Upper lobe of right lung (tissue), 1 donor: ENCODE measurements around the gene TMEM129. TPM values are rescaled to one million over a fixed set of nuclear protein-coding genes. Genes with fewer than 3 reads are reported as not detected.

Experiments
- ATAC-seq: fragments of 200-7000 bp; cut with Tn5 transposase; one replicate; pipeline ENCODE4 v1.9.1; 2020; ENCODE audit warnings: mild to moderate bottlenecking, moderate library complexity
- DNase-seq: peaks from one replicate; pipeline ENCODE4 v3.0.0-alpha.2; 2020
- H3K27ac ChIP-seq: fragments of 200-600 bp; one replicate; pipeline ENCODE4 v1.8.0; 2022
- H3K27me3 ChIP-seq: fragments of 200-600 bp; one replicate; pipeline ENCODE4 v1.8.0; 2022; ENCODE audit warnings: mild to moderate bottlenecking
- H3K36me3 ChIP-seq: fragments of 200-600 bp; one replicate; pipeline ENCODE4 v1.8.0; 2022
- H3K4me1 ChIP-seq: fragments of 200-600 bp; one replicate; pipeline ENCODE4 v1.8.0; 2022
- H3K4me3 ChIP-seq: fragments of 200-600 bp; one replicate; pipeline ENCODE4 v1.8.0; 2022; ENCODE audit warnings: mild to moderate bottlenecking
- H3K9me3 ChIP-seq: fragments of 200-600 bp; one replicate; pipeline ENCODE4 v1.8.0; 2022
- intact Hi-C: fragments of 100-400 bp; cut with DNase I; formaldehyde crosslinking; loops from one replicate; pipeline ENCODE4 v1.11.0; 2022
- total RNA-seq: library from RNA; stranded (reverse); fragmentation: NEBNext Ultra II Directional; extraction: Animal tissue kit (Norgen Biotek cat#: 25700); gene quantifications from one replicate; pipeline ENCODE4 v1.2.1, GENCODE V29; 2021
- TF ChIP-seq, protein P1 (sequence below): fragments of 200-600 bp; IDR thresholded peaks from one replicate; pipeline ENCODE4 v1.8.0; 2022; ENCODE audit warnings: antibody characterized with exemption
- donor health status: DM: no; HTN: yes; CAD: no; lungs with severe emphysema.

Gene TMEM129
- total RNA-seq, 1 donor from 2014 or later, result 33.2 TPM

DNA sequence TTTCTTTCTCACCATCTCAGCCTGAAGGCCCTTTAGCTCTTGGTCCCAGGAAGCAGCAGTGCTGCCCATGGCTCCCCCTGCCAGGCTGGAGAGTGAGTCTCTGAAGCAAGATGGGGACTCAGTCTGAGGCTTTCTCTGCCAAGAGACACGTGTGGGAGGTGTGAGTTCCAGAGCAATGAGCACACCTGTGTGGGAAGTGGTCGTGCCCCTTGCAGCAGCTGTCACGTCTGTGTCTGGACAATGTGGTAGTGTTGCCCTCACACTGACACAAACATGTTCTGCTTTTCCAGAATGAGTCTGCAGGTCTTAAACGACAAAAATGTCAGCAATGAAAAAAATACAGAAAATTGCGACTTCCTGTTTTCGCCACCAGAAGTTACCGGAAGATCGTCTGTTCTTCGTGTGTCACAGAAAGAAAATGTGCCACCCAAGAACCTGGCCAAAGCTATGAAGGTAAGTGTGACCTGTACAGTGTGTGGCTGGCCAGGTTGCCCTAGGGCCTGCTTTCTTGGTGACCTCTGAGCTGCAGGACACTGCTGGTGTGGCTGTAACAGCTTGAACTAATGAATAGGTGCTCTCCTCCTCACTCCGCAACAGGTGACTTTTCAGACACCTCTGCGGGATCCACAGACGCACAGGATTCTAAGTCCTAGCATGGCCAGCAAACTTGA lies 2.1 kb upstream of the TMEM129 start:
- H3K4me1 ChIP-seq, result peaks cover 38% of the 10 kb centered on the region
- H3K9me3 ChIP-seq, result no peaks in the 10 kb centered on the region
- no peak for DNase-seq
- H3K36me3 ChIP-seq, result peaks cover 3% of the 10 kb centered on the region
- peak overlapping the region; percentile 75 for H3K27ac ChIP-seq
- H3K27me3 ChIP-seq, result no peaks in the 10 kb centered on the region
- no peak for ATAC-seq
- peak overlapping the region; percentile 32 for H3K4me3 ChIP-seq
- intact Hi-C loops, result no loop called here
- TF ChIP-seq, protein P1, sequence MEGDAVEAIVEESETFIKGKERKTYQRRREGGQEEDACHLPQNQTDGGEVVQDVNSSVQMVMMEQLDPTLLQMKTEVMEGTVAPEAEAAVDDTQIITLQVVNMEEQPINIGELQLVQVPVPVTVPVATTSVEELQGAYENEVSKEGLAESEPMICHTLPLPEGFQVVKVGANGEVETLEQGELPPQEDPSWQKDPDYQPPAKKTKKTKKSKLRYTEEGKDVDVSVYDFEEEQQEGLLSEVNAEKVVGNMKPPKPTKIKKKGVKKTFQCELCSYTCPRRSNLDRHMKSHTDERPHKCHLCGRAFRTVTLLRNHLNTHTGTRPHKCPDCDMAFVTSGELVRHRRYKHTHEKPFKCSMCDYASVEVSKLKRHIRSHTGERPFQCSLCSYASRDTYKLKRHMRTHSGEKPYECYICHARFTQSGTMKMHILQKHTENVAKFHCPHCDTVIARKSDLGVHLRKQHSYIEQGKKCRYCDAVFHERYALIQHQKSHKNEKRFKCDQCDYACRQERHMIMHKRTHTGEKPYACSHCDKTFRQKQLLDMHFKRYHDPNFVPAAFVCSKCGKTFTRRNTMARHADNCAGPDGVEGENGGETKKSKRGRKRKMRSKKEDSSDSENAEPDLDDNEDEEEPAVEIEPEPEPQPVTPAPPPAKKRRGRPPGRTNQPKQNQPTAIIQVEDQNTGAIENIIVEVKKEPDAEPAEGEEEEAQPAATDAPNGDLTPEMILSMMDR, result no peak

DNA sequence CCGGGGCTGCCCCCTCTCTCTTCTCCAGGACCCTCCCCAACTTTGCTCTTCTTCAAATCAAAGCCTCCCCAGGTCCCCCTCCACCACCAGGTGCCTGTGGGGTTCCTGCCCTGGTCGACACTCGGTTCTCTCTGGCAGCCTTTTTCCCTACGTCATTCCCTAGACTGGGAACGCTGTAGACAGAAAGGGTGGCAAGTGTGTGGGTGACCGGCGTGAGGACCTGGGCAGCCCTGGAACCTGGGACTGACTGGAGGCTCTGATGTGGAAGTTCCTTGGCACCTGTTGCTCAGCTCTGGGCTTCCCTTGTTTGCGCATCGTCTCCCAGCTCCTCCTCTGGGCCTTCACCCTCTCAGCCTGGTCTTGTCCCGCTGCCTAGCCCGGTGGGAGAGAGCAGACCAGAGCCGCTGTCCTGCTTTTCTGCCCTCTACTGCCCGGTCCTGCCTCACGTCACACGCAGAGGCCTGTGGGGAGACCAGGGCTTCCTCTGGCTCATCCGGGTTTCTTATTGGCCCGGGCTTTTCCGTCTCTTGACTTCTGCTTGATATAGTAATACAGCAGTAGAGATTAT lies 1.5 kb upstream of the TMEM129 start:
- intact Hi-C loops, result no loop called here
- Histone ChIP-seq H3K4me3 (no peak overlapping the region), H3K27ac (peak overlapping the region; percentile 75), H3K4me1 (peaks cover 31% of the 10 kb centered on the region), H3K27me3 (no peaks in the 10 kb centered on the region), H3K36me3 (peaks cover 10% of the 10 kb centered on the region), H3K9me3 (no peaks in the 10 kb centered on the region)
- no peak for ATAC-seq
- no peak for DNase-seq
- TF ChIP-seq, protein P1, result no peak

DNA sequence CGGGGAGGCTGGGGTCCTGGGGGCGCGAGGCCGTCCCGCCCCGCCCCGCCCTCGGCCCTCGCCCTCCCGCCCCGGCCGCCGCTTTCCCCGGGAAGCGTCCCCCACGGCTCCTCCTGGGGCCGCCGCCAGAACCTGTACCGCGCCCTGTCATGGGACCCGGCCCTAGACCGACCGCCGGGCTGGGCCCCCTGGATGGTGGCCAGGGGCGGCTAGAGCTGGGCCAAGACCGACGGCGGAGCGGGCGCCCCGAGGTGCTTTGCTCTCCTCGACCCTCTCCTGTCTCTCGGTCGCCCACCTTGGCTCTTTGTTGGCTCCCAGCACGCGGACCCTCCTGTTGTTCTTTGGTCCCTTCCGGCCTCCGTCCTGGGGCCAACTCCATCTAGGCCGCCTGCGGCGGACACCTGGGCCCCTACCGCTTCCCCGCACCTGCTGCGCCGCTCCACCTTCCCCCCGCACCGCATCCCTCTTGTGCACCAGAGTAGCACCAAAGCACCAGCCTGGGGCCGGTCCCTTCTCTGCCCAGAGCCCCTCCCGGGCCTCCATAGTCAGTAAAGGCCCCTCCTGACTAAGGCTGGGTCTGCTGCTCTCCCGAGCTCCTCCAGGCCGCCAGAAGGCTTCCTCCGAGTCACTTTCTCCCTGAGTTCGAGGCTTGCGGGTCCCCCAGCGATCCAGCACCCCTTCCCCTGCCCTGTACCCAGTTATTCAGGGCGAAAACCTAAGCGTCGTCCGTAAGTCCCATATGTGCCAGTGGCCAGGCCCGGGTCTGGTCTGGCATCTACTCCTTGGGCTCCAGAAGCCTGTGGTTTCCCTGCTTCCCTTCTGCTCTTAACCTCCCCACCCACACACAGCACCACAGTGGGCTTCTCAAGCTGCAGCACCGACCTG lies 785 bp upstream of the TMEM129 start:
- Histone ChIP-seq H3K9me3 (no peaks in the 10 kb centered on the region), H3K27ac (peak overlapping the region; percentile 75), H3K27me3 (no peaks in the 10 kb centered on the region), H3K4me3 (peak overlapping the region; percentile 89), H3K4me1 (peaks cover 27% of the 10 kb centered on the region), H3K36me3 (peaks cover 17% of the 10 kb centered on the region)
- ATAC-seq (no peak), DNase-seq (no peak)
- TF ChIP-seq, protein P1, result no peak
- intact Hi-C loops, result no loop called here

DNA sequence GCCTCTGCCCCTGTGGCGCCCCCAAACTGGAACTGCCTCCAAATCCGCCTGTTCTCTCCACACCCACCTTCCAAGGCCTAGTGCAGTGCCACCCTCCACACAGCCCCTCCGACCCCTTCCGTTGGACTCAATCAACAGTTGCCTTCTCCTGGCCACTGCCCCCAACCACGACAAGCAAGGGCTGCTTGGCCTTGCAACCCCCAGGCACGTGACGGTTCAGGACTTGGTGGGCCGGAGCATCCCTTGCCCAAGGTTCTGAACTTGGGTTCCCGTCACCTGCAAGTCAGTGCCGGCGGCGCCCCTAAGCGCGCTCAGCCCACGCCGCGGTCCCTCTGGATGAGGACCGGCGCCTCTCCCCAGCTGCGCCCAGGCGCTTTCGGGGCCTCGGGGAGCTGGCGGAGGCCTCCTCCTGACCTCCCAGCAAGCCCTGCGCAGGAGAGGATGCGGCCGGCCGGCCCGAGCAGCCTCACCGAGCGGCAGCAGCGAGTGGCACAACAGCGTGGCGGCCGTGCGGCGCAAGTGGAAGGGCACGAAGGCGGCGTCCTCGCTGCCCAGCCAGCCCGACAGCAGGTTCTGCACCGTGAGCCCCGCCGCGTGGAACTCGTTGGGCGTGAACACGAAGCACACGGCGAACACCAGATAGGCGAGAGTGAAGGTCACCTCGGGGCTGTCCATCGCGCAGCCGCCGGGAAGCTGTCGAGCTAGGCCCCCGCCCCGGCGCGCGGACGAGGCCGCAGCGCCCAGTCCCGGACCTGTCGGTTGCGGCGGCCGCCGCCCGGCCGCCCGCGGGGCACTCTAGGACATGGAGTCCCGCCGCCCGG lies 750 bp downstream of the TMEM129 start:
- ATAC-seq (peak; percentile 52), DNase-seq (peak; percentile 84)
- H3K9me3 ChIP-seq, result no peaks in the 10 kb centered on the region
- H3K27me3 ChIP-seq, result no peaks in the 10 kb centered on the region
- H3K4me1 ChIP-seq, result peaks cover 21% of the 10 kb centered on the region
- TF ChIP-seq, protein P1, result no peak
- peaks cover 20% of the 10 kb centered on the region for H3K36me3 ChIP-seq
- H3K27ac ChIP-seq, result peak overlapping the region; percentile 91
- intact Hi-C loops, result no loop called here
- H3K4me3 ChIP-seq, result peak overlapping the region; percentile 89
